HG03460 (cell line): Measurements from ENCODE around the gene WWTR1.
A peak's percentile ranks its signal among the peaks of the same experiment; 100 is the strongest.

Experiments used
- ATAC-seq: cut with Tn5 transposase; IDR thresholded peaks from one replicate; pipeline ENCODE4 v1.9.1; 2021; ENCODE audit not compliant: unreplicated experiment

The WWTR1 gene

GRCh38 chr3:149625795-149626194, 32.0 kb downstream of the WWTR1 start:
- no peak for ATAC-seq

DNA sequence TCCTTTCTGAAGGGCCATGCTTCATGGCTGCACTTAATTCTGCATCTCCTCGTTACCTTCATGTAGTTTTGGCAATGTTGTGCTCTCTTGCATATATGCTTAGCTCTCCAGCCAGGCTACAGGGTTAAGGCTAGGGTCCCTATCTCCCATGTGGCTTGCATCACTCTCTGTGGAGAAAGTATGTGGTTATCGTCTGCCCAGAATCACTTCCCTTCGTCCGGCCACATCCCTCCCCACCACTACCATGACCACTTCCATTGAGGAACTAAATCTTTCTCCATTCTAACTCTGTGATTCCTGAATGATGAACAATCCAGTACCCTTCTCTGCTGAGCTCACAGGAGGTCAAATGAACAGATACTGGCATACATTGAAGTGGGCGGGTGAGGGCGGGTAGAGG, 34.0 kb downstream of the WWTR1 start:
- ATAC-seq, result no peak

DNA sequence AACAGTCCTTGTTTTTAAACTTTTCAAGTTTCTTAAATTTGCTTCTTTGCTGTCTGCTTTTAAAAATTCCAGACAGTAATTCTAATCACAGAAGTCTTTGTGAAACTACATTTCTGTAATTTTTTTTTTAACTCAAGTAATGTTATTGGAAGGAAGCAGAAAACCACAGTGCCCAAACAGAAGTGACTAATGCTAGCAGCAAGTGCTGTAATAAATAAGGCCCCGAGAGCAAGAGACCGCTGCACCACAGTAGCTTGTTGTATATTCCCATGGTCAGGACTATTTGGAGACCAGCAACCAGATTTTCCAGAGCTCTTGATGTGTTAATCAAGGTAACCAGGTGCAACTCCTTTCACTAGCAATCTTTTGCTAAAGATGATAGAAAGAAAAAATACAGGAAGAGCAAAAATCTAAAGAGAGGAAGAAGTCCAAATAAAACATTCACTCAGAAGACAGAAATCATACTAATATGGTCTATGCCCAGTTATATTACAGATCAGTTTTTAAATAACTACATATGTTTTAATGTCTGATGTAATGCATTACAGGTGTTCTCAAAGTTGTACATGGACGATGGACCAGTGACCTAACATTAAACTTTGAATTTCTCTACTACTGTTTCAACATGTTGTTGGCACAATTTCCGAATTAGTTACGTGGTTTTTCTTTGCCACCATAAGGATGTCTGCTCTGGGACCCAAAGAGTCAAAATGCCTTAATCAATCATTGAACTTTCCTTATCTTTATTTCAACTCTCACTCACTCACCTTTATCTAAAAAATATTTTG, 36.4 kb downstream of the WWTR1 start:
- ATAC-seq, result peak; percentile 74

GRCh38 chr3:149620291-149621020, 37.4 kb downstream of the WWTR1 start:
- ATAC-seq, result peak; percentile 56

DNA sequence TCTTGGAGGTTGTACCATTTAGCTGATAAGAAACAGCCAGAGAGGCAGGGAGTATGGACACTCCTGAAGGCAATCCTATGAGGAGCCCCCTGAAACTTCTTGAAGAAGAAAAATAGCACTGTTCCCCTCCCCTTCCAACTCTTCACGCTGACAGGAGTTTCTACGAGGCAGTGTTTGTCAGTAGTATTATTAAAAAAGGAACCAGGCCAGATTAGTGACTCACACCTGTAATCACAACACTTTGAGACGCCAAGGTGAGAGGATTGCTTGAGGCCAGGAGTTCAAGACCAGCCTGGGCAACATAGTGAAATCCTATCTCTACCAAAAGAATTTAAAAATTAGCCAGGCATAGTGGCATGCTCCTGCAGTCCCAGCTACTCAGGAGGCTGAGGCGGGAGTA, 38.7 kb downstream of the WWTR1 start:
- no peak for ATAC-seq

DNA sequence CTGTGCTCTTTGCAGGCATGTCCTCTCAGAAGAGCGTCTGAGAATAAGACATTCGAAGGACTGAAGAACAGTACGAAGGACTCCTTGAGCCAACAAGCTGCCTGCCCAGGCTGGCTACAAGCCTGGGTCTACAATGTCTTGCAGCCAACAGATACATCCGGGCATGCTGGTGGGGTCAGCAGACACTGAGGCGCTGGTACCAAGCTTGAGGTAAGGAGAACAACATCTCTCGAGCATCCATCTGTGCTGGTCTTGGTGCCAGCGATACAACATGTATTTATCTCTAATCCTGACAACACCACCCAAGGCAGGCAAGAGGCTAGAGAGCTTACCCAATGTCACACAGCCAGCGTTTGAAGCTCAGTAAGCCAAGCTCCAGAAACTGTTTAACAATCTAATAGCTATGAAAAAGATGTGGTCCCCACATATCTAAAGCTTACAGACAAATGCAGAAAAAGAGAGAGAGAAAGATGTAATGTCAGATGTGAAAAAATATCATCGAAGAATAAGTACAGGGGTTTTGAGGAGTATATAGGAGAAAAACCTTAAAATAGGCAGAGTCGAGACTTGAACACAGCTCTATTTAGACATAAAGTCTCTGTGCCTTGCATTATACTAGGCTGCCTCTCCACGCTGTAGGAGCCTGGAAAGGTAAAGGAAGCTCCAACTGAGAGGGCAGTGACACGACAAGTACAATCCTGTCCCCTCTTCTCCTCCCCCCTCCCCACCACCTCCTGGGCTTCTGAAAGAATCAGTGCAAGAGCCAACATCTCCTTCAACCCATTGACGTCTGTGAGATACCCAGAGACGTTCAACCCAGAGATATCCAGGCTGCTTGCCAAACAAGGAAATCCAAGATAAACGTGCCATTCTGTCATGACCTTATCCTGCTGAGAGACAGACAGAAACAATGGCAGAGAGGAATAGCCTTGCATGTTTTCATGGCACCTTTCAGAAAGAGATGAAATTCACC, 39.4 kb downstream of the WWTR1 start:
- ATAC-seq, result no peak

DNA sequence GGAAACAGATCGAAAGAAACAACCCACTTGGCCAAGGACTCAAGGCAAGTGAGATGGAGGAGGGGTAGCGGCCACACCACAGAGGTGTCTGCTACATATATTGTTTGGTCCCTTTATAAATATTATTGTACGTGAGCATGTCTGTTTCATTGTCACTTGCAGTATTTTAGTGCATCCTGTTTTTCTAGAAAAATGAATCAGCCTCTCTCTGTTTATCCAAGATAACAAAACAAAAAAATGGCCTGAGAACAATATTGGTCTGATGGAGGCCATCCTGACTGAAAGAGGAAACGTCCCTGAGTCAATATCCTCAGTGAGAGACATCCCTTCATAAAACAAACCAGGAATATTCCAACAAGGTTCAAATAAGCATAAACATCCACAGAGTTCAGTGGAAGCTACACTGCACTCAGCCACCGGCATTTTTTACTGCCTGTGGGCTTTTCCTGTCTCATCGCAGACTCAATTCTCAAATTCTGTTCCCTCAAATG, 42.0 kb downstream of the WWTR1 start:
- no peak for ATAC-seq

GRCh38 chr3:149613988-149614387, 43.8 kb downstream of the WWTR1 start:
- no peak for ATAC-seq

DNA sequence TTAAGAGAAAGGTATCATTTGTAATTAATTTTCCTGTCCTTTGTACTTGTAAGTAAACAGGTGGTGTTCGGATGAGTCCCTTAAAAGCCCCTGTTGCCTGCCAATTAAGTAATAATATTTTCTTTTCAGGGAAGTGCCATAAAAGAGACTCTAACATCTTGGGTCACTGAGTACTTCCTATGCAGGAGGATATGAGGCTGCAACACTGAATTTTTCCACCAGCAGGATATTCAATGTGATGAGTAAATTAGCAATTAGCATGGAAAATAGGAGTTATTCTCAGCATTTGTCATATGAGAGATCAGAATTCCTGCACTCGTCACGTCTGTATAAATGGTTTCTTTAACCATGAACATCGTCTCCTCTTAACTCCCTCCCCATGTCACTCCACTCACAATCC, 45.4 kb downstream of the WWTR1 start:
- ATAC-seq, result no peak

GRCh38 chr3:149611149-149611548, 46.7 kb downstream of the WWTR1 start:
- no peak for ATAC-seq

DNA sequence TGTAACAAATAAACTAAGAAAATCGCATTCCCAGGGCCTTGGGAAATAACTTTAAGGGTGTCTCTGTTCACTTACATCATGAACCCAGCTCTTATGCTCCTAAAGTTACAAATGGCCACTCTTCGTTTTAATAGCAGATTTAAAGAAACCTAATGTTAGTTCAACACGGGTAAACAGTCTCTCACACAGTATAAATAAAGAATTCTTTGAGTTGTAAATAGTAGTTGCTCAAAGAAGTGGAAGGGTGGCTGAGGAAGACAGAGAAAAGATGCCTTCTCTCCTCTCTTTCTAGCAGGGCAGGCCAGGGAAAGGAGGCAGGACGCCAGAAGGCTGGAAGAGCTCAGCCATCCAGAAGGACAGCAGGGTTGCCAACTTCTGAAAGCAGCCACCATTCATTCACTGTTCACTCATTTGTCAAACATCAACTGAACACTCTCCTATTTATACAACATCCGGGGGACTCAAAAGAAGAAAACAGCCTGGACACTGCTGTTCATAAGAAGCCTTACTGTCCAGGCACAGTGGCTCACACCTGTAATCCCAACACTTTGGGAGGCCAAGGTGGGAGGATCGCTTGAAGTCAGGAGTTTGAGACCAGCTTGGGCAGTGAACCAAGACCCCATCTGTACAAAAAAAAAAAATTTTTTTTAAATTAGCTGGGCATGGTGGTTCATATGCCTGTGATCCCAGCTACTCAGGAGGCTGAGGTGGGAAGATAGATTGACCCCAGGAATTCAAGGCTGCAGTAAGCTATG, 47.3 kb downstream of the WWTR1 start:
- no peak for ATAC-seq

- ATAC-seq, result peak; percentile 91
These were observed 48.2 kb downstream of the WWTR1 start for GRCh38 chr3:149609595-149609994.

DNA sequence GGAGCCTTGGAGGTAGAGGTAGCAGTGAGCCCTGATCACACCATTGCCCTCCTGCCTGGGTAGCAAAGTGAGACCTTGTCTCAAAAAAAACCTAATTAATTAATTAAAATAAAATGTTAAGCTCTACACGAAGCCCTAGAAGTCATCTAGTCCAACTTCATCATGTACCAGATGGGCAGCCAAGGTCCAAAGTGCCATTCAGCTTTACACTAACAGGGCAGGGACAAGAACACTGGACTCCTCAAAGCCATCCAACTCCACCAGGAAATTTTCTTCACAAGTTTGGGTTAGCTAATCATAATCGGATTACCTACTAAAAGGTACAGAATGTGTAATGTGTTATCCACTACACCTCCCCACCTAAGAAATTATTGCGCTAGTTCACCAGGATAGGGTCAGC, 48.8 kb downstream of the WWTR1 start:
- ATAC-seq, result no peak

DNA sequence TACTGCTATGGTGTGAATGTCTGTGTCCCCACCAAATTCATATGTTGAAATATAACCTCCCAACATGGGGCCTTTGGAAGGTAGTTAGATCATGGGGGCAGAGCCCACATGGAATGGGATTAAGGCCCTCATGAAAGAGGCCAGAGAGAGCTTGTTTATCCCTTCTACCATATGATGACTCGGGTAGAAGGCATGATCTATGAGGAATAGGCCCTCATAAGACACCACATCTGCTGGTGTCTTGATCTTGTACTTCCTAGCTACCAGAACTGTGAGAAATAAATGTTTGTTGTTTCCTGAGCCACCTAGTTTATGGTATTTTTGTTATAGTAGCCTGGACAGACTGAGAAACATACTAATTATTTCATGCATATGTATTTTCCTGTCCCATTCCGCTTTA, 51.9 kb downstream of the WWTR1 start:
- ATAC-seq, result no peak

- ATAC-seq, result no peak
These were observed 53.5 kb downstream of the WWTR1 start for GRCh38 chr3:149604125-149604875.

- no peak for ATAC-seq
These were observed 54.4 kb downstream of the WWTR1 start for GRCh38 chr3:149603126-149604074.

GRCh38 chr3:149600634-149601033, 57.2 kb downstream of the WWTR1 start:
- ATAC-seq, result no peak

DNA sequence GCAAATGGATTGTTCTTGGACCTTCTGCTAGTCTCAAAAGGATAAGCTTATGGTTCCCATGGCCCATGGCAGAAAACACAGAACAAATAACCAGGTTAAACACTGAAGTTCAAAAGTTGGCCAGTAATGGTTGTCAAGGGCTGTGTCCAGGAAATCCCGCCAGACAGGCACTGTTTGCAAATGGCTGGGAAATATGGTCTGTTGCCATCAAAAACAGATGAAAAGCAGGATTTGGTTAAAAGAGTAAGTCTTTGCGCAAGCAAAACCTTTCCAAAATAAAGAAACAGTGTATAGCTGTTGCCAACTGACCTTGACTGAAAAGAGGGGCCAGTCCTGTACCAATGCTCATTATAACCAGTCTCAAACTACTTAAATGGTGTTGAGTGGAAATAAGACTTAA, 58.6 kb downstream of the WWTR1 start:
- ATAC-seq, result no peak
